CD4-positive, alpha-beta T cell treated with Interleukin-17A for 1 hour (primary cell): Measurements from ENCODE around the gene LUZP4.
"Not testable (repeated sequence)": the region's sequence is repeated elsewhere in the genome, so short reads cannot be mapped to it uniquely, and the experiment has no call there.

Experiments used
- DNase-seq: peaks from one replicate; pipeline ENCODE4 v3.0.0-alpha.2; 2020

LUZP4 gene, protein sequence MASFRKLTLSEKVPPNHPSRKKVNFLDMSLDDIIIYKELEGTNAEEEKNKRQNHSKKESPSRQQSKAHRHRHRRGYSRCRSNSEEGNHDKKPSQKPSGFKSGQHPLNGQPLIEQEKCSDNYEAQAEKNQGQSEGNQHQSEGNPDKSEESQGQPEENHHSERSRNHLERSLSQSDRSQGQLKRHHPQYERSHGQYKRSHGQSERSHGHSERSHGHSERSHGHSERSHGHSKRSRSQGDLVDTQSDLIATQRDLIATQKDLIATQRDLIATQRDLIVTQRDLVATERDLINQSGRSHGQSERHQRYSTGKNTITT

GRCh38 chrX:115289465-115289864 is at the start of gene LUZP4:
LUZP4 (plus strand) TSS chrX:115289715; CDS start chrX:115289760, 45 bp downstream.
- DNase-seq: no peak

DNA sequence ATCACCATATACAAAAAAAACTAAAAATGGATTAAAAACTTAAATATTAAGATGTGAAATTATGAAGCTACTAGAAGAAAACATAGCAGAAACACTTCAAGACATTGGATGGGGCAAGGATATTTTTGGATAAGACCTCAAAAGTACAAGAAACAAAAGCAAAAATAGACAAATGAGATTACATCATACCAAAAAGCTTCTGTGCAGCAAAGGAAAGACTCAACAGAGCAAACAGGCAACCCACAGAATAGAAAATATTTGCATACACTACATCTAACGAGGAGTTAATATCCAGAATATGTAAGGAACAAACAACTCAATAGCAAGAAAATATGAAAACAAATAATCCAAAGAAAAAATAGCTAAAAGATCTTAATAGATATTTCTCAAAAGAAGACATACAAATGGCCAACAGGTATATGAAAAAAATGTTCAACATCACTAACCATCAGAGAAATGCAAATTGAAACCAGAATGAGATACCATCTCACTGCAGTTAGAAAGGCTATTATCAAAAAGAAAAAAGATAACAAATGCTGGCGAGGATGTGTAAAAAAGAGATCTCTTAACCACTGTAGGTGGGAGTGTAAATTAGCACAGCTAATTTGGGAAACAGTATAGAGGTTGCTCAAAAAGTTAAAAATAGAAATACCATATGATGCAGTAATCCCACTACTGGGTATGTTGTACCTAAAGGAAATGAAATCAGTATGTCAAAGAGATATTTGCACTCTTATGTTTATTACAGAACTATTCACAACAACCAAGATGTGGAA is 37.9 kb upstream of the LUZP4 start:
- no peak for DNase-seq

GRCh38 chrX:115255003-115255402 is 34.5 kb upstream of the LUZP4 start:
- DNase-seq: no peak

DNA sequence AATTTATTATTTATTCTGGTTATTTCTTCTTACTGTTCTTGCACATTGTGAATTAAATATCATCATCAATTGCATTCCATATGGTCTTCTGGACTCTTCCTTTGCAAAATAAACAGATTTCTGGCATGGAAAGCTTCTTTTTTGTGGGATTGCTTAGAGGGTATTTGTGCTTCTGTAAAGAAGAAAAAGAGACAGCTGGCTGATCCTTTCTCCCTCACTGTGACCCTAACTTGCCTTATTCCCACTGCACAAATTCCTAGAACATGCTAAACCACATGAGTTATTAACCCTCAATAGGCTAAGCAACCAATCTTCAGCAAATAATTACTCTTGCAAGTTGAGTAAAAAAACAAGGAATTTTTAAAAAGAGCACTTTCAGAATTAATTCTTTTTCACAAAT is 31.8 kb upstream of the LUZP4 start:
- DNase-seq: no peak

DNA sequence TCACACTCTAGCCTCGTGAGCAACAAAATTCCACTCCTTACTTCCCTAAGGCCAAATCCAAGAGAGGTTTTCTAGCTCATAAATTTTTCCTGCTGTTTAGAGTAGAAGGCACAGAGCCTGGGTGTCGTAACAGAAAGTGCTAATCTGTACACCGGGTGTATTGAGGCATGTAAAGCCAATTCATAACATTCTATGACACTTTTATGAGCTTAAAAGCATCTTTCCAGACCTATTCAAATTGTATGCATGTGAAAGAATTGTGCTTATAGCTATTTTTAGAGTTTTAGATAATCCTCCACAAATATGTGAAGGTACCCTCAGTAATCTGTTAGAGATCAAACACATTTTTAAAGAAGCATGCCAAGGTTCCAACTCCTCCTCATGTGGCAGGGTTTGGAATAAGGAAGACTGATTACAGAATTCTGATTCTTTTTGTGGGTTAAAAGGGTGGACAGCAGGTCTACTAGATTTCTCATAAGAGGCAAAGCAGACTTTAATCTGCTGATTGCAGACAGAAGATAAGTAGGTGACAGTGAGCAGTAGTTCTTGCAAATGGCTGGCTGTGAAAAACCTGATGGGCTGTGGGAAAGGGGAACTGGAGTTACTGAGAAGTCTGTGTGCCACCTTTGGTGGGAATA is 30.2 kb upstream of the LUZP4 start:
- no peak for DNase-seq

GRCh38 chrX:115260330-115260729 is 29.2 kb upstream of the LUZP4 start:
- no peak for DNase-seq

- DNase-seq: no peak
Observed at GRCh38 chrX:115261148-115261547, 28.4 kb upstream of the LUZP4 start.

DNA sequence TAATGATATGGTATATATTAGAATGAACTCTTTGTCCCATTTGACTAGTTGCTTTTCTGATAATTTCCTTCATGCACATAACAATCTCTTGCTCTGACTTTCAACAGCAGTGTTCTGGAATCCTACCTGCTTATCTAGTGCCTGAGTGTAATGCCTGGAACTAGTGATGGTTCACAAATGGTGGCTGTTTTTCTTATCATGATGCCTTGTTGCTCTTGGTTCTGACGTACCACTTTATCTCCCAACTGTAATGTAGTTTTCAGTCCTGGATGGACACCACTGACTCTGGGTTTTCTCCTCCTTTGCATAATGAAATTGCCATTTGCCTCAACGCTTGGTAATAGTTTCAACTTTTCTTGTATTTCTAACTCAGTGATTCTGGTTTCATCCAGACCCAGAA is 25.5 kb upstream of the LUZP4 start:
- no peak for DNase-seq

GRCh38 chrX:115266300-115266699 is 23.2 kb upstream of the LUZP4 start:
- DNase-seq: no peak

GRCh38 chrX:115268421-115268820 is 21.1 kb upstream of the LUZP4 start:
- DNase-seq: no peak

DNA sequence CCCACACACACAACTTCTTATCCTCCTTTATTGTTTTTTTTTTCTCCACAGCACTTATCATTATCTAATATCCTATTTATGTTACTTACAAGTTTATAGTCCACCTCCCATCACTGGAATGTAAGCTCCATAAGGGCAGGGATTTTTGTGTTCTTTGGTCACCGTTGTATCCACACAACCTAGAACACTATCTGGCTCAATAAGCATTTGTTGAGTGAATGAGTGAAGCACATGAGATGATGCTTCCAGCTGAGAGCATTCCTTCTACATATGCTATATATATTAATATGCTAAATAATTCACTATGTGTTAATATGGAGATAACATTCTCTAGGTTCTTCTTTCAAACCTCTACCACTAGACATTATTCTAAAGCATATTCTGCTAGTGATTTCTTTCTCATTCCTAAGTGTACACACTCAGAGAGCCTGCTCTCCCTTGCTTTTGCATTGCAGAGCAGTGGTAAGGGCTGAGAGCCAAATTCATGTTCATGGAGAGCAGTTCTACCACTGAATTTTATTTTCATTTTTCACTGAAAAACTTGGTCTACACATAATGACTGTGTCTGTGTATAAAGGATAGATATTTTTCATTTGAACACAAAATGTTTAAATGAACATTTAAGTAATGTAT is 20.3 kb upstream of the LUZP4 start:
- DNase-seq: no peak

GRCh38 chrX:115284877-115285276 is 4.6 kb upstream of the LUZP4 start:
- DNase-seq: no peak

DNA sequence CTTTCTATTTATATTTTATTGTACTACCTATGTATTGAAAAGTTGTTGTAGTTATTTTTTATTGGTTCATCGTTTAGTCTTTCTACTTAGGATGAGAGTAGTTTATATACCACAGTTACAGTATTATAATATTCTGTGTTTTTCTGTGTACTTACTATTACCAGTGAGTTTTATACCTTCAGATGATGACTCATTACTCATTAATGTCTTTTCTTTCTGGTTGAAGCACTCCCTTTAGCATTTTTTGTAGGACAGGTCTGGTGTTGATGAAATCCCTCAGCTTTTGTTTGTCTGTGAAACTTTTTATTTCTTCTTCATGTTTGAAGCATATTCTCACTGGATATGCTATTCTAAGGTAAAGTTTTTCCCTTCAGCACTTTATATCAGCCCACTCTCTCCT is 7.7 kb downstream of the LUZP4 start:
- DNase-seq: no peak

GRCh38 chrX:115311139-115311538 is 21.6 kb downstream of the LUZP4 start:
- DNase-seq: no peak

GRCh38 chrX:115311601-115312001 is 22.1 kb downstream of the LUZP4 start:
- DNase-seq: no peak

DNA sequence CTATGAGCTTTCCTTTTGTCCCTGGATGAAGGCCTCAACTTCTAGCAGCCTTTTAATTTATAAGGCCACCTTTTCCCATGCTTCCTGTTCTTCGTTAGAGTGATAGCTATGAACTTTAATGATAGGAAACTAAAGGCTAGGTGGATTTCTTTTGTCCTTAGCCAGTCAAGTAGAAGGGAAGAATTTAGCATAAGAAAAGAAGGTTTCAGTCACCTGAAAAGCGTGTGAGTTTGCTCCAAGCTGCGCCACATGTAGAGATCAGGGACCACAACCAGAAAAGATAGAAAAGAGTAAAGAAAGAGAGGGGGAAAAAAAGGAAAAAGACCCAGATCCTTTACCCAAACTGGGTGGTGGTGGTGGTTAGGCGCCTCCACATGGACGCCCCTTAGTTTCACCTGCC is 28.6 kb downstream of the LUZP4 start:
- no peak for DNase-seq

DNA sequence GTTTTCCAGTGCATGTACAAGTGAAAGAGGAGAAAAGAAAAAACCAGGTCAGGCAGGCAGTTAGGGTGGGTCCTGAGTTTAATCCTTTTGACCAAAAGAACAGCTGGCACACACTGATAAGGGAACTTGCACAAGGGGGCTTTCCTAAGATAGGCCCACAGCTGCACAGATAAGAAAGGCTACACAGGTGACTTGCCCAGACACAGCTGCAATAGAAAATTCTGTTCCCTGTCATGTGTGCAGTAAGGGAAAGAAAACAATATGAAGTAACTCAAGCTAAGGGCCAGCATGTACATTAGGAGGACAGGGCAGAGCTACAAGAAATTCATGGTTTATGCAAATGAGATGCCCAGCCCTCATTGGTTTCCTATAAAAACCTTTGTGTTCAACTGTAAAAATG is 32.9 kb downstream of the LUZP4 start:
- no peak for DNase-seq

- DNase-seq: no peak
Observed at GRCh38 chrX:115324194-115324593, 34.7 kb downstream of the LUZP4 start.

DNA sequence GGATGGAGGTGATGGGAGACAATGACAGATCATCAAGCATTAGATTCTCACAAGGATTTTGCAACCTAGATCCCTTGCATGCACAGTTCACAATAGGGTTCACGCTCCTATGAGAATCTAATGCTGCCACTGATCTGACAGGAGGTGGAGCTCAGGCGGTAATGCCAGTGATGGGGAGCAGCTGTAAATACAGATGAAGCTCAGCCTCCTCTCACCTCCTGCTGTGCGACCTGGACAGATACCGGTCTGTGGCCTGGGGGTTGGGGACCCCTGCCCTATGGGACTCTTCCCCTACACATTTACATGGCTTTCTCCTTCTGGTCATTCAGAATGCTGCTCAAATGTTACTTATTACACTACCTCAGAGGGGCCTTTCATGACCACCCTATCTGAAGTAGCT is 39.8 kb downstream of the LUZP4 start:
- not testable (repeated sequence) for DNase-seq

DNA sequence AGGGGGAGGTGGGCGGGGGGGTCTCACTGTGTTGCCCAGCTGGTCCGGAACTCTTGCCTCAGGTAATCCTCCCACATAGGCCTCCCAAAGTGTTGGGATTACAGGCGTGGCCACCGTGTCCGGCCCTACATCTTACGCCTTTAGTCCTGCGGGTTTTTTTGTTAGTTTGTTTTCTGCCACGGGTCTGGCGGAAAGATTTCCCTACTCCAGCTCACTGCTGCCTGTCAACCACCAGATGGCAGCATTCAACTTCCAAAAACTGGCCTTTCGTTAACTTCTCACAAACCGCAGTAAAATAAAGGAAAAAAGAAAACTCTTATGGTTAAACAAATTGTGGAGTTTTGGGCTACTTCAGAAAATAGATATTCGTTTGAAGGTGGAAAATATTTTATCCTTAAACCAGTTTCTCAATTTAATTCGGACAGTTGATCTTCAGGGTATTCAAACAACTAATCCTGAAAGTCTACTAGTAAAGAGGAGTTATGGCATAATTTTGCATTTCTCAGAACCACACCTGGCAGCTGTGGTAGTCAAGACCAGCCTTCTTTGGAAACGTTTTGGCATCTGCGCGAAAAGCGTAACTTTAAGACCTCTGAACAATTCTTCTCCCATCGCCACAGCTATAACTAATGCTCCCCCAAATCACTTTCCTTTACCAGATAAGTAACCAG is 41.1 kb downstream of the LUZP4 start:
- DNase-seq: peak; percentile 11

DNA sequence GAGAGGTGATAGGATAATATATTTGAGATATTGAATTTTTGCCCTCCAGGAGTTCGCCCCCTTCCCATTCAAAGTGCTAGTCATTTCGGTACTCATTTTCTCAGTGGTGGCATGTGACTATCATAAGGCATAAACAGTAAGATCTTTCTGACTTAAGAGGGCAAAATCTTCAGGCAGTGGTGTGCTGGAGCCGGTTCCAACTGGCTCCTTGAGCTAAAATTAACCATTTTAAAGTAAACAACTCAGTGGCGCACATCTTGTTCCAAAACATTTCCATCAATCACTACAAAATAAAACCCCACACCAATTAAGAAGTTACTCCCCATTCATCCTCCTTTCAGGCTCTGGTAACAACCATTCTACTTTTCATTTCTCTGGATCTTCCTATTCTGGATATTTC is 43.3 kb downstream of the LUZP4 start:
- DNase-seq: no peak

DNA sequence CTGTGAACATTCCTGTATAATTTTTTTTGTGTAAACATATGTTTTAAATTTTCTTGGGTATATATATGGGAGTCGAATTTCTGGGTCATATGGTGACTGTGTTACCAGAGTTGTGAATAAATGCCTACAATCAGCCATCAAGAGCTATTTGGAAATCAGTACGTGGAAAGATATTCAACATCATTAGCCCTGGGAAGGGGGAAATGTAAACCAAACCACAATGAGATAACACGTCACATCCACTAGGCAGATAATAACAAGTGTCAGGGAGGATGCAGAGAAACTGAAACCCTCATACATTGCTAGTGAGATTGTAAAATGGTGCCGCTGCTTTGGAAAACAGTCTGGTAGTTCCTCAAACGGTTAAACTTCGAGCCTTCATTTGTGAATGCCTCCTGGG is 43.9 kb downstream of the LUZP4 start:
- DNase-seq: no peak
